OCI-LY1 (cell line): ENCODE results near the gene ALOX5.
A peak's percentile ranks its signal among the peaks of the same experiment; 100 is the strongest.

Experiments
- H2AFZ ChIP-seq: fragments of 200-600 bp; sonication (generic), shearing (Covaris generic); 2 replicates; pipeline ENCODE4 v1.6.0; 2014; ENCODE audit warnings: antibody characterized with exemption, mild to moderate bottlenecking, low read length
- H3F3A ChIP-seq: fragments of 200-600 bp; sonication (generic), shearing (Covaris generic); 2 replicates; pipeline ENCODE4 v1.6.0; 2014; ENCODE audit warnings: mild to moderate bottlenecking, antibody characterized with exemption, low read length, moderate library complexity; ENCODE audit not compliant: insufficient read depth
- H3K27ac ChIP-seq: fragments of 200-600 bp; sonication (generic); 2 replicates; pipeline ENCODE4 v1.5.1; 2014; ENCODE audit warnings: low read length, mixed run types, mild to moderate bottlenecking, low read depth; ENCODE audit not compliant: poor library complexity, severe bottlenecking
- H3K27me3 ChIP-seq: fragments of 200-600 bp; sonication (generic); 2 replicates; pipeline ENCODE4 v1.6.0; 2014; ENCODE audit warnings: antibody characterized with exemption, mild to moderate bottlenecking, low read length, moderate library complexity; ENCODE audit not compliant: insufficient read depth
- H3K36me3 ChIP-seq: fragments of 200-600 bp; sonication (generic); 2 replicates; pipeline ENCODE4 v1.6.1; 2014; ENCODE audit warnings: mild to moderate bottlenecking, antibody characterized with exemption, low read length, moderate library complexity, mixed read lengths; ENCODE audit not compliant: insufficient read depth
- H3K4me1 ChIP-seq: fragments of 200-600 bp; sonication (generic); 2 replicates; pipeline ENCODE4 v1.5.1; 2014; ENCODE audit warnings: mild to moderate bottlenecking, low read length, moderate library complexity; ENCODE audit not compliant: insufficient read depth, severe bottlenecking
- H3K4me2 ChIP-seq: fragments of 200-600 bp; sonication (generic), shearing (Covaris generic); 2 replicates; pipeline ENCODE4 v1.6.1; 2014; ENCODE audit warnings: low read length
- H3K4me3 ChIP-seq: fragments of 200-600 bp; sonication (generic); 2 replicates; pipeline ENCODE4 v1.5.1; 2014; ENCODE audit warnings: low read length, low read depth, mild to moderate bottlenecking, mixed read lengths; ENCODE audit not compliant: poor library complexity, severe bottlenecking
- H3K79me2 ChIP-seq: fragments of 200-600 bp; shearing (Covaris generic); 2 replicates; pipeline ENCODE4 v1.6.1; 2016; ENCODE audit warnings: mixed run types, low read length, mixed read lengths; ENCODE audit not compliant: insufficient read depth
- H3K9ac ChIP-seq: fragments of 200-600 bp; sonication (generic), shearing (Covaris generic); 2 replicates; pipeline ENCODE4 v1.6.1; 2014; ENCODE audit warnings: mild to moderate bottlenecking, low read length, mixed read lengths
- H3K9me2 ChIP-seq: fragments of 200-600 bp; sonication (generic), shearing (Covaris generic); 2 replicates; pipeline ENCODE4 v1.6.1; 2014; ENCODE audit warnings: low read depth, mild to moderate bottlenecking, low read length, mixed read lengths
- H3K9me3 ChIP-seq: fragments of 200-600 bp; shearing (Covaris generic); 2 replicates; pipeline ENCODE4 v1.6.1; 2014; ENCODE audit warnings: low read length, mixed read lengths
- H4K20me1 ChIP-seq: fragments of 200-600 bp; sonication (generic), shearing (Covaris generic); 2 replicates; pipeline ENCODE4 v1.6.0; 2016; ENCODE audit warnings: mild to moderate bottlenecking, low read length; ENCODE audit not compliant: insufficient read depth
- CTCF ChIP-seq: fragments of 200-600 bp; sonication (generic), shearing (Covaris generic); IDR thresholded peaks from 2 replicates; pipeline ENCODE4 v1.5.1; 2017; ENCODE audit warnings: mild to moderate bottlenecking, antibody characterized with exemption, low read length, moderate library complexity, mixed read lengths
- EZH2 ChIP-seq: fragments of 200-600 bp; sonication (generic), shearing (Covaris generic); IDR thresholded peaks from 2 replicates; pipeline ENCODE4 v1.8.0; 2017; ENCODE audit warnings: borderline replicate concordance, mixed run types, mild to moderate bottlenecking, antibody characterized with exemption, low read length, moderate library complexity, mixed read lengths

ALOX5 gene

DNA sequence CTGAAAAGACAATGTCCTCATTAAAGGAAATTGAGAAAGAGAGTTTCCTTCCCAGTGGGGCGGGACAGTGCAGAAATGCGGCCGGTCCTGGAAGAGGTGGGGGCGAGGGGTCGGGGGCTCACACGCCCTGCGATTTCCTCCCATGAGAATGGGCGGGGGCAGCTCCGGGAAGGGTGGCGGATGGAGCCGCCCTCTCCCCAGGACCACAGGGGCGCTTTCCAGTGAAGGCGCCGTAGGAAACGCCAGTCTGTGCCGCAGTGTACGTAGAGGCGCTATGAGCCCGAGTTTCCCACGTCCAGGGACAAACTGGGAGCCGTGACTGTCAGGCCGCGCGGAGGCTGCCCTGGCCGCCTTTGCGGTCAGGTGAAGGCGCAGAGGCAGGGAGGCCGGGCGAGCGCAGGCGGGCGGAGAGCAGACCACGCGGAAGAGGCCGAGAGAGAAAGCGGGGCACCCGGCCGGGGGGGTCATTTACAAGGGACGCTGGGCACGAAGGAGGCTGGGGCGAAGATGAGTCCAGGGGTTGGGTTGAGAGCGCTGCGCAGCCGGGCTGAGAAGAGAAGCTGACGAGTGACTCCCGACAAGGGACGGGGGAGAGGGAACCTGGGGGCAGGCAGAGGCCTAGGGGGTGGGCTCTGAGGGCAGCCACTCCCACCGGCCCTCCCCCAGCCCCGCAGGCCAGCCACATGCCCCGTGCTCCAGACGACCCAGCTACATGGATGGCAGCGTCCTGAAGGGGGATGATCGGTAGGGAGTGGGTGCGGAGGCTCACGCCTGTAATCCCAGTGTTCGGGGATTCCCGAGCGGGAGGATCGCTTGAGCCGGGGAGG is 45.0 kb downstream of the ALOX5 start:
- peak overlapping the region; percentile 47 for H3K4me3 ChIP-seq

GRCh38 chr10:45419676-45420025 is 45.6 kb downstream of the ALOX5 start:
- Histone ChIP-seq H3K9me3 (no peaks in the 10 kb centered on the region), H2AFZ (no peak overlapping the region), H3K27ac (peak overlapping the region; percentile 77), H3F3A (no peaks in the 10 kb centered on the region), H3K79me2 (no peaks in the 10 kb centered on the region), H3K4me3 (peak overlapping the region; percentile 47), H3K9me2 (no peaks in the 10 kb centered on the region), H3K4me1 (peaks cover 59% of the 10 kb centered on the region), H3K36me3 (peaks cover 77% of the 10 kb centered on the region), H3K27me3 (no peaks in the 10 kb centered on the region), H4K20me1 (no peaks in the 10 kb centered on the region), H3K9ac (peak overlapping the region; percentile 48; the same call in 1 of the 2 replicates), H3K4me2 (peak overlapping the region; percentile 61)
- TF ChIP-seq CTCF = no peak
- no peak for TF ChIP-seq EZH2

More for the DNA sequence above, 45.0 kb downstream of the ALOX5 start:
- Histone ChIP-seq H3K4me2 (peak overlapping the region; percentile 61), H3K27me3 (no peaks in the 10 kb centered on the region), H3F3A (no peaks in the 10 kb centered on the region), H3K9me2 (no peaks in the 10 kb centered on the region), H3K9me3 (no peaks in the 10 kb centered on the region), H4K20me1 (no peaks in the 10 kb centered on the region), H3K36me3 (peaks cover 71% of the 10 kb centered on the region), H3K79me2 (no peaks in the 10 kb centered on the region), H2AFZ (no peak overlapping the region), H3K9ac (peak overlapping the region; percentile 48; the same call in 1 of the 2 replicates), H3K27ac (peak overlapping the region; percentile 77), H3K4me1 (peaks cover 59% of the 10 kb centered on the region)
- no peak for TF ChIP-seq EZH2
- TF ChIP-seq CTCF = no peak

DNA sequence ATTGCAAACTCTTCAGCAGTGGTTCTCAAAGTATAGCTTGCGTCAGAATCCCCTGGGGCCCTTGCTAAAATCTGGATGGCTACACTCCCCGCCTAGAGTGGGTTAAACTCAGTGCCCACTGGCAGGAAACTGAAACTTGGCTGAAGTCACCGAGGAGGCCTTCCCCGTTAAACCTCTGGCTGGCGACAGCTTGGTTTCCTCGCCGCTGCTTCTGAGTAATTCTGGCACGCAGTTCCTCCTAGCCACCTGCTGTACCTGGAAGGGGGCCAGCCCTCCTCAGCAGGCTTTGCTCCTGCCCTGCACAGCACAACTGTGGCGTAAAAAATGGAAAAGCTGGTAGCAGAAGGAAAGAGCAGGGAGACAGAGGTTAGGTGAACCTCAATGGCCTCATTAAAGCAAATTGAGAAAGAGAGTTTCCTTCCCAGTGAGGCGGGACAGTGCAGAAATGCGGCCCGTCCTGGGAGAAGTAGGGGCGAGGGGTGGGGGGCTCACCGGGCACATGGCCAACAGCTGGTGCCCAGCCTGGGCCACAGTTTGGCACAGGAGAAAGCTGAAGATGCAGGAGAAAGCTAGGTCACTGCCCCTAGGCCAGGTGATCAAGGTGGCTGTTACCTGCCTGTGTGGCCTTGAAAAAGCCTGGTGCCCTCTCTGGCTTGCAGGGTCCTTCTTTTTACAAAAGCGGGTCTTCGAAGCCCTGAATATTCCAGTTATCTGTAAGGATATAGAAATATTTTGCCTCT is 46.6 kb downstream of the ALOX5 start:
- no peak overlapping the region for H2AFZ ChIP-seq

More for the DNA sequence above, 46.6 kb downstream of the ALOX5 start:
- Histone ChIP-seq H3K27me3 (no peaks in the 10 kb centered on the region), H3K9ac (no peak overlapping the region; the same call in 1 of the 2 replicates), H3K36me3 (peaks cover 83% of the 10 kb centered on the region), H3K9me3 (no peaks in the 10 kb centered on the region), H3K4me1 (peaks cover 58% of the 10 kb centered on the region), H3F3A (no peaks in the 10 kb centered on the region), H3K79me2 (no peaks in the 10 kb centered on the region), H3K27ac (peak overlapping the region; percentile 77), H4K20me1 (no peaks in the 10 kb centered on the region), H3K4me2 (peak overlapping the region; percentile 61; the same call in 1 of the 2 replicates), H3K9me2 (no peaks in the 10 kb centered on the region), H3K4me3 (no peak overlapping the region)
- TF ChIP-seq CTCF (no peak), EZH2 (no peak)
